ENCODE results near the gene SURF6.
"Not testable (repeated sequence)": the region's sequence is repeated elsewhere in the genome, so short reads cannot be mapped to it uniquely, and the experiment has no call there.

Gene SURF6

GRCh38 chr9:133290751-133291302 is 45.2 kb downstream of the SURF6 start:
- no peak overlapping the region for H3K4me3 ChIP-seq (replicated peaks; ENCODE audit: low read depth, low read length)
- DNase-seq (ENCODE audit: extremely low read depth, low read depth): no peak
- TF ChIP-seq, protein P1, sequence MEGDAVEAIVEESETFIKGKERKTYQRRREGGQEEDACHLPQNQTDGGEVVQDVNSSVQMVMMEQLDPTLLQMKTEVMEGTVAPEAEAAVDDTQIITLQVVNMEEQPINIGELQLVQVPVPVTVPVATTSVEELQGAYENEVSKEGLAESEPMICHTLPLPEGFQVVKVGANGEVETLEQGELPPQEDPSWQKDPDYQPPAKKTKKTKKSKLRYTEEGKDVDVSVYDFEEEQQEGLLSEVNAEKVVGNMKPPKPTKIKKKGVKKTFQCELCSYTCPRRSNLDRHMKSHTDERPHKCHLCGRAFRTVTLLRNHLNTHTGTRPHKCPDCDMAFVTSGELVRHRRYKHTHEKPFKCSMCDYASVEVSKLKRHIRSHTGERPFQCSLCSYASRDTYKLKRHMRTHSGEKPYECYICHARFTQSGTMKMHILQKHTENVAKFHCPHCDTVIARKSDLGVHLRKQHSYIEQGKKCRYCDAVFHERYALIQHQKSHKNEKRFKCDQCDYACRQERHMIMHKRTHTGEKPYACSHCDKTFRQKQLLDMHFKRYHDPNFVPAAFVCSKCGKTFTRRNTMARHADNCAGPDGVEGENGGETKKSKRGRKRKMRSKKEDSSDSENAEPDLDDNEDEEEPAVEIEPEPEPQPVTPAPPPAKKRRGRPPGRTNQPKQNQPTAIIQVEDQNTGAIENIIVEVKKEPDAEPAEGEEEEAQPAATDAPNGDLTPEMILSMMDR (IDR thresholded peaks at IDR 0.05; ENCODE audit: low read depth, low read length, missing control alignments): no peak

DNA sequence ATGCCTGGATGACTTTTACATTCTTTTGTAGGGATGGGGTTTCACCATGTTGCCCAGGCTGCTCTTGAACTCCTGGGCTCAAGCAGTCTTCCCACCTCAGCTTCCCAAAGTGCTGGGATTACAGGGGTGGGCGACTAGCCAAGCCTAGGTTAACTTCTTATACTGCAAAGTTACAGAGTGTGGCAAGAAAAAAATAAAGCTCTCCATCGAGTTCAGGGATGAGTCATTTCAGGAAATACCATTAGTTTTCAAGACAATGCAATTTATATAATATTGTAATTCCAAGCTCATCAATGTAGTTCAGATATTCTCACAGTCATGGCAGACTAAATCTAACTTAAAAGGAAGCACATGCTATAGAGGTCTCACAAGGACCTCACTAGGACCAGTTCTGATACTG is 49.5 kb downstream of the SURF6 start:
- no peak for DNase-seq (ENCODE audit: extremely low read depth, low read depth)
- TF ChIP-seq, protein P1 (IDR thresholded peaks at IDR 0.05; ENCODE audit: low read depth, low read length, missing control alignments): no peak
- H3K4me3 ChIP-seq (replicated peaks; ENCODE audit: low read depth, low read length): no peak overlapping the region

- no peak for DNase-seq (ENCODE audit: extremely low read depth, low read depth)
- TF ChIP-seq, protein P1 (IDR thresholded peaks at IDR 0.05; ENCODE audit: low read depth, low read length, missing control alignments): no peak
- no peak overlapping the region for H3K4me3 ChIP-seq (replicated peaks; ENCODE audit: low read depth, low read length)
Measured at GRCh38 chr9:133285252-133285775, 50.7 kb downstream of the SURF6 start.

- DNase-seq (ENCODE audit: extremely low read depth, low read depth): no peak
- TF ChIP-seq, protein P1 (IDR thresholded peaks at IDR 0.05; ENCODE audit: low read depth, low read length, missing control alignments): no peak
- no peak overlapping the region for H3K4me3 ChIP-seq (replicated peaks; ENCODE audit: low read depth, low read length)
Measured at GRCh38 chr9:133284362-133284761, 51.6 kb downstream of the SURF6 start.

- H3K4me3 ChIP-seq (replicated peaks; ENCODE audit: low read depth, low read length); DNase-seq (ENCODE audit: extremely low read depth, low read depth): not testable (repeated sequence)
Measured at GRCh38 chr9:133283255-133284032, 52.5 kb downstream of the SURF6 start.

GRCh38 chr9:133282464-133283238 is 53.3 kb downstream of the SURF6 start:
- no peak for DNase-seq (ENCODE audit: extremely low read depth, low read depth)
- no peak overlapping the region for H3K4me3 ChIP-seq (replicated peaks; ENCODE audit: low read depth, low read length)
- TF ChIP-seq, protein P1 (IDR thresholded peaks at IDR 0.05; ENCODE audit: low read depth, low read length, missing control alignments): no peak

- no peak overlapping the region for H3K4me3 ChIP-seq (replicated peaks; ENCODE audit: low read depth, low read length)
- no peak for DNase-seq (ENCODE audit: extremely low read depth, low read depth)
- TF ChIP-seq, protein P1 (IDR thresholded peaks at IDR 0.05; ENCODE audit: low read depth, low read length, missing control alignments): no peak
Measured at GRCh38 chr9:133280392-133280791, 55.6 kb downstream of the SURF6 start.
